HepG2 (cell line): ENCODE results near the gene SLC43A3. TPM values are rescaled to one million over a fixed set of nuclear protein-coding genes. Genes with fewer than 3 reads are reported as not detected.

Source experiments
- DNMT1 ChIP-seq: sonication (generic); formaldehyde crosslinking; IDR thresholded peaks from 2 replicates; pipeline ENCODE4 v1.5.1; 2020; ENCODE audit warnings: mild to moderate bottlenecking, missing genetic modification reagents
- GLI4 ChIP-seq: sonication (generic); formaldehyde crosslinking; IDR thresholded peaks from 2 replicates; pipeline ENCODE4 v1.5.1; 2020; ENCODE audit warnings: missing genetic modification reagents, mild to moderate bottlenecking, moderate library complexity, borderline replicate concordance
- GMEB1 ChIP-seq: sonication (generic); formaldehyde crosslinking; IDR thresholded peaks from 2 replicates; pipeline ENCODE4 v1.5.1; 2020; ENCODE audit warnings: missing genetic modification reagents, mild to moderate bottlenecking, borderline replicate concordance
- HNF1A ChIP-seq, 2 experiments: sonication (generic) in 1 of 2; formaldehyde crosslinking in 1 of 2; IDR thresholded peaks; 2 replicates each; pipeline versions ENCODE4 v1.4.0 to v1.6.1; 2016 to 2020; ENCODE audit warnings: borderline replicate concordance in 1 of 2, low read depth in 1 of 2, mild to moderate bottlenecking in 1 of 2, missing genetic modification reagents in 1 of 2
- LCORL ChIP-seq, 2 experiments: fragments of 450-650 bp in 1 of 2; sonication (generic) in 1 of 2; formaldehyde crosslinking in 1 of 2; IDR thresholded peaks; 2 replicates each; pipeline versions ENCODE4 v1.5.0 to v1.6.1; 2017 to 2020; ENCODE audit warnings: antibody characterized with exemption in 1 of 2, missing genetic modification reagents in 1 of 2
- MAF1 ChIP-seq: sonication (generic); formaldehyde crosslinking; IDR thresholded peaks from 2 replicates; pipeline ENCODE4 v1.5.0; 2020; ENCODE audit warnings: missing genetic modification reagents, borderline replicate concordance
- MBNL3 ChIP-seq: fragments of 250-450 bp; sonication (Bioruptor Pico); conservative IDR thresholded peaks from 2 replicates; pipeline ENCODE4 v1.8.0; 2022; ENCODE audit warnings: mild to moderate bottlenecking, inconsistent platforms
- MIER2 ChIP-seq: IDR thresholded peaks from 2 replicates; pipeline ENCODE4 v1.6.1; 2016; ENCODE audit warnings: missing biosample characterization, missing genetic modification reagents
- NR2C2 ChIP-seq: sonication (generic); formaldehyde crosslinking; IDR thresholded peaks from 2 replicates; pipeline ENCODE4 v1.4.0; 2020; ENCODE audit warnings: missing genetic modification reagents, mild to moderate bottlenecking, moderate library complexity, borderline replicate concordance
- PHF5A ChIP-seq: IDR thresholded peaks from one replicate; pipeline ENCODE4 v1.6.1; 2018; ENCODE audit warnings: low read depth, missing genetic modification reagents; ENCODE audit not compliant: unreplicated experiment
- SMAD9 ChIP-seq: sonication (generic); formaldehyde crosslinking; IDR thresholded peaks from 2 replicates; pipeline ENCODE4 v1.5.1; 2020; ENCODE audit warnings: mild to moderate bottlenecking, missing genetic modification reagents
- SP4 ChIP-seq: sonication (generic); formaldehyde crosslinking; IDR thresholded peaks from 2 replicates; pipeline ENCODE4 v1.8.1; 2023; ENCODE audit warnings: mild to moderate bottlenecking, missing genetic modification reagents
- ZBTB4 ChIP-seq: sonication (generic); formaldehyde crosslinking; IDR thresholded peaks from 2 replicates; pipeline ENCODE4 v1.4.0; 2020; ENCODE audit warnings: missing genetic modification reagents, mild to moderate bottlenecking, borderline replicate concordance
- ZKSCAN8 ChIP-seq: IDR thresholded peaks from 2 replicates; pipeline ENCODE4 v1.6.1; 2016; ENCODE audit warnings: borderline replicate concordance, missing genetic modification reagents, missing compliant biosample characterization
- ZNF256 ChIP-seq: sonication (generic); formaldehyde crosslinking; conservative IDR thresholded peaks from 2 replicates; pipeline ENCODE4 v1.4.0; 2020; ENCODE audit warnings: missing genetic modification reagents
- ZNF33B ChIP-seq: sonication (generic); formaldehyde crosslinking; IDR thresholded peaks from 2 replicates; pipeline ENCODE4 v1.5.1; 2020; ENCODE audit warnings: mild to moderate bottlenecking, missing genetic modification reagents
- ZNF451 ChIP-seq: sonication (generic); formaldehyde crosslinking; IDR thresholded peaks from 2 replicates; pipeline ENCODE4 v1.5.0; 2020; ENCODE audit warnings: mild to moderate bottlenecking, missing genetic modification reagents
- ZSCAN25 ChIP-seq: sonication (generic); formaldehyde crosslinking; IDR thresholded peaks from 2 replicates; pipeline ENCODE4 v1.8.0; 2022; ENCODE audit warnings: mild to moderate bottlenecking, missing genetic modification reagents
- ZSCAN31 ChIP-seq: sonication (generic); formaldehyde crosslinking; IDR thresholded peaks from 2 replicates; pipeline ENCODE4 v1.5.0; 2020; ENCODE audit warnings: low read depth, mild to moderate bottlenecking, missing genetic modification reagents
- polyA plus RNA-seq, 8 experiments: library from polyadenylated mRNA; depleted of rRNA in 3 of 8; stranded (reverse) in 7 of 8; unstranded in 1 of 8; fragments of >200 nt; fragmentation: Illumina TruSeq in 4 of 8; extraction: Trizol in 4 of 8; gene quantifications; 2 replicates each; pipeline versions ENCODE4 v1.2.1 to v1.2.3, GENCODE V29; 2011 to 2016; ENCODE audit warnings: low read depth in 4 of 8, missing spikeins in 1 of 8, mixed read lengths in 1 of 8; ENCODE audit not compliant: insufficient read depth in 1 of 8
- total RNA-seq, 5 experiments: library from RNA; depleted of rRNA; stranded (reverse); fragments of >200 nt; fragmentation: Illumina TruSeq; extraction: Trizol; gene quantifications; 2 replicates each; pipeline ENCODE4 v1.2.3, GENCODE V29; 2016; ENCODE audit warnings: low read depth in 1 of 5
- TF ChIP-seq, protein P1 (sequence below): sonication (generic); formaldehyde crosslinking; IDR thresholded peaks from 2 replicates; pipeline ENCODE4 v1.5.0; 2020; ENCODE audit warnings: missing genetic modification reagents

SLC43A3 gene
- total and polyA plus RNA-seq, 2 of the 13 experiments (the other 11 are each of a cell fraction or from before 2014, with no cell fraction given): 2.6 TPM; not detected in 1

GRCh38 chr11:57379732-57380131 lies 47.2 kb downstream of the SLC43A3 start (continued):
- TF ChIP-seq ZBTB4 (CRISPR knock-in tag) (no peak), ZNF33B (no peak), SMAD9 (CRISPR knock-in tag) (no peak), LCORL (IDR thresholded peaks at IDR 0.05) (no peak), LCORL (CRISPR knock-in tag; IDR thresholded peaks at IDR 0.05) (no peak), PHF5A (no peak), HNF1A (IDR thresholded peaks at IDR 0.05; ENCODE audit: low read depth) (no peak), HNF1A (CRISPR knock-in tag; IDR thresholded peaks at IDR 0.05; ENCODE audit: borderline replicate concordance) (no peak), ZSCAN25 (CRISPR knock-in tag) (no peak), ZSCAN31 (CRISPR knock-in tag) (no peak), GMEB1 (no peak), NR2C2 (CRISPR knock-in tag) (no peak), ZNF451 (CRISPR knock-in tag) (no peak), GLI4 (CRISPR knock-in tag) (no peak), MBNL3 (CRISPR knock-in tag) (no peak), ZKSCAN8 (no peak), SP4 (no peak), MAF1 (CRISPR knock-in tag) (no peak), ZNF256 (CRISPR knock-in tag) (no peak), DNMT1 (CRISPR knock-in tag) (no peak), MIER2 (peak; percentile 96)
- TF ChIP-seq, protein P1, sequence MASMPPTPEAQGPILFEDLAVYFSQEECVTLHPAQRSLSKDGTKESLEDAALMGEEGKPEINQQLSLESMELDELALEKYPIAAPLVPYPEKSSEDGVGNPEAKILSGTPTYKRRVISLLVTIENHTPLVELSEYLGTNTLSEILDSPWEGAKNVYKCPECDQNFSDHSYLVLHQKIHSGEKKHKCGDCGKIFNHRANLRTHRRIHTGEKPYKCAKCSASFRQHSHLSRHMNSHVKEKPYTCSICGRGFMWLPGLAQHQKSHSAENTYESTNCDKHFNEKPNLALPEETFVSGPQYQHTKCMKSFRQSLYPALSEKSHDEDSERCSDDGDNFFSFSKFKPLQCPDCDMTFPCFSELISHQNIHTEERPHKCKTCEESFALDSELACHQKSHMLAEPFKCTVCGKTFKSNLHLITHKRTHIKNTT: no peak
